Activated naive CD8-positive, alpha-beta T cell treated with anti-CD3 and anti-CD28 coated beads, Interleukin-2, amount 50 U/mL, for 24 hours (primary cell): ENCODE data around the gene CYP2U1.
A peak's percentile ranks its signal among the peaks of the same experiment; 100 is the strongest.
"Not testable (repeated sequence)": the region's sequence is repeated elsewhere in the genome, so short reads cannot be mapped to it uniquely, and the experiment has no call there.

Experiments used
- ATAC-seq: fragments of 150-1000 bp; cut with Tn5 transposase; one replicate; pipeline ENCODE4 v1.10.0; 2021
- DNase-seq: peaks from one replicate; pipeline ENCODE4 v3.0.0; 2021
- H3K27ac Mint-ChIP-seq: one replicate; pipeline ENCODE4 v1.8.0; 2021; ENCODE audit warnings: mild to moderate bottlenecking, mixed read lengths
- H3K27me3 Mint-ChIP-seq: one replicate; pipeline ENCODE4 v1.8.0; 2021; ENCODE audit warnings: mixed read lengths
- H3K36me3 Mint-ChIP-seq: one replicate; pipeline ENCODE4 v1.8.0; 2021; ENCODE audit warnings: low read depth, mixed read lengths
- H3K4me1 Mint-ChIP-seq: one replicate; pipeline ENCODE4 v1.8.0; 2021; ENCODE audit warnings: mixed read lengths
- H3K4me3 Mint-ChIP-seq: one replicate; pipeline ENCODE4 v1.8.0; 2021; ENCODE audit warnings: mild to moderate bottlenecking, moderate library complexity, mixed read lengths
- H3K9me3 Mint-ChIP-seq: one replicate; pipeline ENCODE4 v1.8.0; 2021; ENCODE audit warnings: mixed read lengths

CYP2U1 gene

DNA sequence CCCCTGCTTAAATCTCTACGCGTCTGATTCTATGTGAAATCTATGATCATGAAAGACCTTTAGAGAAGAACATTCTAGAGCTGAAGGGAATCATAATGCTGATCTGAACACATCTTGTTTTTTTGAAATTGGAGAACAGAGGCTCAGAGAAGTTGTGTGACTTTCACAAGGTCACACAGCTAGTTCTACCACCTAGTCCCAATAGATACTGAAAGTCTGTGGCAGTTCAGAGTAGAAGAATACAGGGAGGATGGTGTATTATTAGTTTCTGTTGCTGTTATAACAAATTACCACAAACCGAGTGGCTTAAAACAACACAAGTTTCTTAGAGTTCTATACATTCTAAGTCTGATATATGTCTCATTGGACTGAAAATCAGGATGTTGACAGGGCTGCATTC is 14.5 kb downstream of the CYP2U1 start:
- Mint-ChIP-seq H3K27ac (no peak overlapping the region), H3K4me1 (no peaks in the 10 kb centered on the region), H3K27me3 (no peaks in the 10 kb centered on the region), H3K4me3 (no peak overlapping the region), H3K36me3 (peaks cover 15% of the 10 kb centered on the region), H3K9me3 (no peaks in the 10 kb centered on the region)
- DNase-seq = no peak
- no peak for ATAC-seq

DNA sequence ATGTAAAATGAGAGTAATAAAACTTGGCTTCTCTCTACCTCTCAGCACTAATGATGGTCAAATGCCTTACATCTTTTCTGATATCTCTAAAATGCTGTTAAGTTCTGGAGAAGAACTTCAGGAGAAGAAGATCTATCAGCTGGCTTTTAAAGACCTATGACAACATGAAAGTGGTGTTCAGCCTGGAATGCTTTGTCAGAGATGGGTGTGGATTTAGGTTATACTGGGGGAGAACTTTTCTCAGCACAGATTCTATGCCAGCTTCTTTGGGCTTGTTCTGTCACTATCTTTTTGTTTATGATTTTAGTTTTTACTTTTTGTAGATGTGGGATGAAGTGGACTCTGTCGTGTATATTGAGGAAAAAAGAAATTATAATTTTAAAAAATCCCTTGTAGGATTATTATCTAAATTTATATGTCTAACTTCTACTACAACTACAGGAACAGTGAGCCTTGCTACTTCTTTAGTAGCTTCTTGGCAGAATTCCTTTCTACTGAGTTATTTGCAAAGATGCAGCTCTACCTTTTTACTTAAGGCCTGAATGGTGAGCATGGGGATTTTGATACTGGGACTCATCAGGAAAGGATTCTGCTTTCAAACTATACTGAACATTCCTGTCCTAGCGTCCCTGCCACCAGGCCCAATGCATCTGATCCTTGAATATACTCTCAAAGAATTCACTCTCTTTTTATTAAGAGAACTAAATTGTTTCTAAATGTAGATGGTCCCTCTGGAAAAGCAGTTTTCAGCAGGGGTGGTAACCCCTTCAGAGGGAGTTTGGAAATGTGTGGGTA is 19.6 kb downstream of the CYP2U1 start:
- H3K36me3 Mint-ChIP-seq = peaks cover 15% of the 10 kb centered on the region
- H3K9me3 Mint-ChIP-seq = peaks cover 6% of the 10 kb centered on the region
- DNase-seq (no peak), ATAC-seq (no peak)
- no peak overlapping the region for H3K27ac Mint-ChIP-seq
- H3K4me3 Mint-ChIP-seq = no peak overlapping the region
- H3K27me3 Mint-ChIP-seq = no peaks in the 10 kb centered on the region
- H3K4me1 Mint-ChIP-seq = no peaks in the 10 kb centered on the region

DNA sequence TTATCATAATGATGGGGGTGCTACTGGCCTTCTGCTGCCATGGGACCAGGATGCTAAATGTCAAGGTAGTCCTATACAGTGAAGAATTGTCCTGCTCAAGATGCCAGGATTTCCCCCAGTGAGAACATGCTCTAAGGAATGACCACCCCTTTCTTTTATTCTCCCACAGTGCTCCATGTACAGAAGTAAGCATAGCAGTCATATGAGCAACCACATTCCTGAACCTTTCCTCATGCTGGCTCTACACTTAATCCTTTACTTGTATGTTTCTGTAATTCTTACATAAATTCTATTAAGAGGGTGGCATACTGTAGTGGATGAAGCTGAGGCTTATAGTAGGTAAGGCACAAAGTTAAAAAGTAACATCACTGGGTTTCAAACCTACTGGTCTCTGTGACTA is 20.2 kb downstream of the CYP2U1 start:
- DNase-seq (no peak), ATAC-seq (no peak)
- Mint-ChIP-seq H3K4me3 (no peak overlapping the region), H3K4me1 (no peaks in the 10 kb centered on the region), H3K36me3 (peaks cover 15% of the 10 kb centered on the region), H3K27ac (no peak overlapping the region), H3K27me3 (no peaks in the 10 kb centered on the region), H3K9me3 (peaks cover 10% of the 10 kb centered on the region)

DNA sequence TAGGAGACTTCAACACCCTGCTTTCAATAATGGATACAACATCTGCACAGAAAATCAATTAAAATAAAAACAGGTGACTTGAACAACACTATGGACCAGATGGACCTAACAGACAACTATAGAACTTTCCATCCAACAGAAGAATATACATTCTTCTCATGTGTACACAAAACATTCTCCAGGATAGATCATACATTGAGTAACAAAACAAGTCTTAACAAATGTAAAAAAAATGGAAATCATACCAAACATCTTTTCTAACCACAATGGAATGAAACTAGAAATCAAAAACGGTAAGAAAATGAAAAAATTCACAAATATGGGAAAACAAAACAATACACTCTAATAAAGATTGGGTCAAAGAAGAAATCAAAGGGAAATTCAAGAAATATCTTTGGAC is 24.7 kb downstream of the CYP2U1 start:
- no peak for DNase-seq
- no peak overlapping the region for H3K27ac Mint-ChIP-seq
- H3K36me3 Mint-ChIP-seq = peaks cover 8% of the 10 kb centered on the region
- H3K9me3 Mint-ChIP-seq = peaks cover 25% of the 10 kb centered on the region
- peaks cover 1% of the 10 kb centered on the region for H3K27me3 Mint-ChIP-seq
- ATAC-seq = no peak
- no peaks in the 10 kb centered on the region for H3K4me1 Mint-ChIP-seq
- no peak overlapping the region for H3K4me3 Mint-ChIP-seq

DNA sequence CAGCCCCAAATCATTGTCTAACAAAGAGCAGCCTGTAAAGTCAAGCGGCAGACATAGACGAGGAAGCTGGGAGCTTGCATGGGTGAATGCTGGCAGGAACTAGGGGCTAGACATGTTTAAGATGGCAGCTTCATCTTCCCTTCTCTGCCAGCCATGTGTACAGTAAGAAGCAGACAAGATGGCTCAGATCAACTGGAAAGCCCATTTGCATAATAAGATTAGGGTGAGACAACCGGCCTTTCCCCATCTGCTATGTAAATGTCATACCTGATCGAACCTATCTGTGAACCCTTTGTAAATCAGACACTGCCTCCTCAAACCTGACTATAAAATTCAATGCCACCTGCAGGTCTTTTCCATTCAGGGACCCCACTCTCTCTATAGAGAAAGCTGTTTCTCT is 35.6 kb downstream of the CYP2U1 start:
- Mint-ChIP-seq H3K4me3 (no peak overlapping the region), H3K36me3 (no peaks in the 10 kb centered on the region), H3K9me3 (peaks cover under 1% of the 10 kb centered on the region), H3K27ac (no peak overlapping the region), H3K4me1 (no peaks in the 10 kb centered on the region), H3K27me3 (no peaks in the 10 kb centered on the region)
- DNase-seq (no peak), ATAC-seq (no peak)

DNA sequence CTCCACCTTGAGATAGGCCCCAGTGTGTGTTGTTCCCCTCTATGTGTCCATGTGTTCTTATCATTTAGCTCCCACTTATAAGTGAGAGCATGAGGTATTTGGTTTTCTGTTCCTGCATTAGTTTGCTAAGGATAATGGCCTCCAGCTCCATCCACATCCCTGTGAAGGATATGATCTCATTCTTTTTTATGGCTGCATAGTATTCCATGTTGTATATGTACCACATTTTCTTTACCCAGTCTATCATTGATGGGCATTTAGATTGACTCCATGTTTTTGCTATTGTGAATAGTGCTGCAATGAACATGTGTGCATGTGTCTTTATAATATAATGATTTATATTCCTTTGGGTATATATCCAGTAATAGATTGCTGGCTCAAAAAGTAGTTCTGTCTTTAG is 36.2 kb downstream of the CYP2U1 start:
- H3K27ac Mint-ChIP-seq, ATAC-seq, H3K36me3 Mint-ChIP-seq, DNase-seq, H3K27me3 Mint-ChIP-seq, H3K9me3 Mint-ChIP-seq, H3K4me3 Mint-ChIP-seq, H3K4me1 Mint-ChIP-seq: not testable (repeated sequence)

DNA sequence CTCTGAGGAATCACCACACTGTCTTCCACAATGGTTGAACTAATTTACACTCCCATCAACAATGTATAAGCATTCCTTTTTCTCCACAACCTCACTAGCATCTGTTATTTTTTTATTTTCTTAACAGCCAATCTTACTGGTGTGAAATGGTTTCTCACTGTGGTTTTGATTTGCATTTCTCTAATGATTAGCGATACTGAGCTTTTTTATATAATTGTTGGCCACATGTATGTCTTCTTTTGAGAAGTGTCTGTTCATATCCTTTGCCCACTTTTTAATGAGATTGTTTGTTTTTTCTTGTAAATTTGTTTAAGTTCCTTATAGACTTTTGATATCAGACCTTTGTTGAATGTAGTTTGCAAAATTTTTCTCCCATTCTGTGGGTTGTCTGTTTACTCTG is 36.6 kb downstream of the CYP2U1 start:
- H3K4me1 Mint-ChIP-seq, ATAC-seq, H3K4me3 Mint-ChIP-seq, H3K36me3 Mint-ChIP-seq, DNase-seq, H3K9me3 Mint-ChIP-seq, H3K27ac Mint-ChIP-seq, H3K27me3 Mint-ChIP-seq: not testable (repeated sequence)

DNA sequence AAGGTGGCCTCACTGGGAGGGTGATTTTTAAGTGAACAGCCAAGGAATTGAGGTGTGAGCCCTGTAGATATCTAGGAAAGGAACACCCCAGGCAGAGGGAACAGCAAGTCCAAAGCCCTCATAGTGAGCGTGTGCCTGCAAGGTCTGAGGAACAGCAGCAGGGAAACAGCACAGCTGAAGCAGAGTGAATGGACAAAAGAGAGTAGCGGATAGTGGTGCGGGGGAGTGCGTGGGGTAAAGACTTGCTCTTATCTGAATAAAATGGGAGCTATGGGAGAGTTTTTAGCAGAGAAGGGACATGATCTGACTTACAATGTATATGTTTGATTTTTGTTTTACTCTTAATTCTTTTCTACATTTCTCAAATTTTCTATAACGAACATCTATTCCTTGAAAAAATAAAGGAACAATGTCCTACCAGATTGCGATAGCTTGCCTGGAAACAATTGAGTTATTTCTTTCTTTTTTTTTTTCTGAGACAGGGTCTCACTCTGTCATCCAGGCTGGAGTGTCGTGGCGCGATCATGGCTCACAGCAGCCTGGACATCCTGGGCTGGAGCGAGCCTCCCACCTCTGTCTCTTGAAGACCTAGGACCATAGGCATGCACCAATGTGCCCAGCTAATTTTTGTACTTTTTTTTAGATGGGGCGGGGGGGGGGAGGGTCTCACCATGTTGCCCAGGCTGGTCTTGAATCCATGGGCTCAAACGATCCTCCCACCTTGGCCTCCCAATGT is 38.9 kb downstream of the CYP2U1 start:
- H3K27ac Mint-ChIP-seq = no peak overlapping the region

DNA sequence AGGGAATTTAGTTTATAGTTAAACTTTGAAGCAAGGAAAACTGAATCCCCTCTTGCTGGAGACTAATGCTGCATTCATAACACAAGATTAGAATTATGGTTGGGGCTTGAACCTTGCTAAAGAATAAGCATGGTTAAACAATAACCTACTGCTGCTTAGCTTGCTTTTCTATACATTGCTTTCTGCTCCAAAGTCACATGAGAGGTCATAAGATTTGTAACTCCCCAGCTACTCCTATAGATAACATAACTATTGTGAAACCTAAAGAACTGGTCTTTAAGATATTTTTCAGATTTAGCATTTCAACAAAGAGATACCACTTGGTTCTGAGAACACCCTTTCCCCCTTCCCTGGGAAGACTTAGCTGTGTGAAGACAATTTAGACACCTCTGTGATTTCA is 41.3 kb downstream of the CYP2U1 start:
- peaks cover 6% of the 10 kb centered on the region for H3K9me3 Mint-ChIP-seq
- no peak for ATAC-seq
- H3K4me3 Mint-ChIP-seq = no peak overlapping the region
- H3K36me3 Mint-ChIP-seq = peaks cover 4% of the 10 kb centered on the region
- H3K27ac Mint-ChIP-seq = no peak overlapping the region
- H3K27me3 Mint-ChIP-seq = no peaks in the 10 kb centered on the region
- DNase-seq = no peak
- H3K4me1 Mint-ChIP-seq = peaks cover 1% of the 10 kb centered on the region

More for the DNA sequence above, 38.9 kb downstream of the CYP2U1 start:
- DNase-seq (no peak), ATAC-seq (no peak)
- Mint-ChIP-seq H3K36me3 (peaks cover 2% of the 10 kb centered on the region), H3K9me3 (peaks cover 4% of the 10 kb centered on the region), H3K4me1 (peaks cover 1% of the 10 kb centered on the region), H3K27me3 (no peaks in the 10 kb centered on the region), H3K4me3 (no peak overlapping the region)

DNA sequence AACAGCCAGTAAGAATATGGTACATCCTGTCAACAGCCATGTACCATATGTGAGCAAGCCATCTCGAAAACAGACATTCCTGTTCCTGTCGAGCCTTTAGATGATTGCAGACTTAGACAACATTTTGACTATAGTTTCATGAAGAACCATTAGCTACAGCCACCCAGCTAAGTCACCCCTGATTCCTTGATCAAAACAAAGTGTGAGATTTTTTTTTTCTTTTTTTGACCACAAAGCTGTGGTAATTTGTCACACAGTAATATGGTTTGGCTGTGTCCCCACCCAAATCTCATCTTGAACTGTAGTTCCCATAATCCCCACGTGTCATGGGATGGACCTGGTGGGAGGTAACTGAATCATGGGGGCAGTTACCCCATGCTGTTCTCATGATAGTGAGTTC is 43.2 kb downstream of the CYP2U1 start:
- H3K36me3 Mint-ChIP-seq = peaks cover 4% of the 10 kb centered on the region
- no peak overlapping the region for H3K27ac Mint-ChIP-seq
- no peak for DNase-seq
- H3K4me1 Mint-ChIP-seq = peaks cover 1% of the 10 kb centered on the region
- H3K27me3 Mint-ChIP-seq = no peaks in the 10 kb centered on the region
- ATAC-seq = no peak
- H3K9me3 Mint-ChIP-seq = peaks cover 6% of the 10 kb centered on the region
- H3K4me3 Mint-ChIP-seq = no peak overlapping the region

DNA sequence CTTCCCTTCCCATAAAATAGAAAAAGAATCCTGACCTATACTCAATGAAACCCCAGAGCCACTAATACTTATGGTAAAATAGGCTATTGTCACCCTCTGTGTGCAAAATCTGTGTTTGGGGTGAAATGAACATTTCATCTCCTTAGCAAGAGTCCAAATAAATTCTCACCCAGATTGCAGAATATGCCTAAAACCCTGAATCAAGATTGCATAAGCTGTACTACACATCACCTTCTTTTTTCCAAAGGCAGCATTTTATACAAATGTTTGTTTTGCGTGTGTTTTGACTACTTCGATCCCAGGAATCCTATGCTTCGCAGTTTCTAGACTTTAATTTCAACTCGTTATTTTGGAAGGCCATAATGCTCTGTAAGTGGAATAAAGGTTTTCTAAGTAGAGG is 46.1 kb downstream of the CYP2U1 start:
- peaks cover 5% of the 10 kb centered on the region for H3K4me1 Mint-ChIP-seq
- no peaks in the 10 kb centered on the region for H3K27me3 Mint-ChIP-seq
- no peak overlapping the region for H3K4me3 Mint-ChIP-seq
- DNase-seq (no peak), ATAC-seq (no peak)
- H3K36me3 Mint-ChIP-seq = peaks cover 4% of the 10 kb centered on the region
- H3K9me3 Mint-ChIP-seq = peaks cover 10% of the 10 kb centered on the region
- H3K27ac Mint-ChIP-seq = no peak overlapping the region

DNA sequence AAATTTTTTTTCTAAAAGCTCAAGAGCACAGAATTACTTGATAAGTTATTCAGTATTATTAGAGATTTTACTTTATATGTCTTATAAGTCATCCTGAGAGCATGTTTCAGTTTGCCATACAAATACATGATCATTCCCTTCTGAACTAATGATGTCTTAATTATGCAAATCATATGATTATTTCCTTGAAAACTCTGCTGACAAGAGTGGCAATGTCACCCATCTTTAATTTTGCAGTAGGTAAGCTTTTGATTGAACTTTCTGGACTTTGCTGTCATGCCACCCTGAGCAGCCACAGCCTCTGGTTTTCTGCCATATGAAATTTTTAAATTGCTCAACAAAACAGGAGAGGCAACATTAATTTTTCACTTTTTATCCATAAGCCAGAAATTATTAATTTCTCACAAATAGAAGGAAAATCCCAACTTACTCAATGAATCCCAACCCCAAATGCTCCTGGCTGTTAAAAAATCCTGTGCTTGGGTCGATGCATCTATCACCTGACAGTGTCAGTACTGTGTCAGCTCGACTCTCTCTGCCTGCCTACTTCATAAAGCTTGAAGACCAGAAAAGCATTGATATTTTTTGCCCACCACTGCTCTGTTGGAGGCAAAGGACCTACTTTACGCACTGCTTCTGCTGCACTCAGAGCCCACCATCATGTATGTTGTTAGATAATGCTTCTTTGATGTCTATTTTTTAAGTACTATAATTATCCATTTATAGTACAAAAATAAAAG is 46.8 kb downstream of the CYP2U1 start:
- no peak for ATAC-seq
- no peak overlapping the region for H3K27ac Mint-ChIP-seq
- peaks cover 5% of the 10 kb centered on the region for H3K4me1 Mint-ChIP-seq
- H3K36me3 Mint-ChIP-seq = peaks cover 4% of the 10 kb centered on the region
- peaks cover 10% of the 10 kb centered on the region for H3K9me3 Mint-ChIP-seq
- H3K27me3 Mint-ChIP-seq = no peaks in the 10 kb centered on the region
- DNase-seq = no peak
- no peak overlapping the region for H3K4me3 Mint-ChIP-seq

DNA sequence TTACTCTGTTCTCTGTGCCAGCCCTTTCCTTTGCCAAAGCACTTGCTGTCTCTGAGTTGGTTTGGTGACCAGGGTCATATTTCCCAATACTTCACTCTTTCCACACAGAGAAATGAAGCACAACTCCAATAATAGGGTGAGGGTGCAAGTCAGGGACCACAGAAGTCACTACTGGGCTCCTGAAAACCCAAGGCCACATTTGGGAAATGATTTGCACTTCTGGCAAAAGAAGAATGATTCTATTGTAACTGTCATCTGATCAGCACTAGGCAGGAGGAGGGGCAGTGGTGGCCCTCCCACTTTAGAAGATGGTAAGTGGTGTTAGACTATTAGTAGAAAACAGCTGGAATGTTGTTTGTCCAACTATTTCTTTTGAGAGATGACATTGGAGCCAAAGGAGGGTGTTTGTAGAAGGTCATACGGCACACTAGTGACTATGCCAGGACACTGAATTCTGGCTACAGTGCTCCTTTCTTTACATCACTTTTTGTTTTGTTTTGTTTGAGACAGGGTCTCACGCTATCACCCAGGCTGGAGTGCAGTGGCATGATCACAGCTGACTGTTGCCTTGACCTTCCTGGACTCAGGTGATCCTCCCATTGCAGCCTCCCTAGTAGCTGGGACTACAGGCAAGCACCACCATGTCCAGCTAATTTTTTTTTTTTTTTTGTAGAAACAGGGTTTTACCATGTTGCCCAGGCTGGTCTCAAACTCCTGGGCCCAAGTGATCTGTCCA is 47.5 kb downstream of the CYP2U1 start:
- ATAC-seq (no peak), DNase-seq (no peak)
- H3K4me3 Mint-ChIP-seq = no peak overlapping the region
- H3K4me1 Mint-ChIP-seq = peaks cover 5% of the 10 kb centered on the region
- peaks cover 10% of the 10 kb centered on the region for H3K9me3 Mint-ChIP-seq
- H3K36me3 Mint-ChIP-seq = peaks cover 4% of the 10 kb centered on the region
- no peak overlapping the region for H3K27ac Mint-ChIP-seq
- no peaks in the 10 kb centered on the region for H3K27me3 Mint-ChIP-seq

DNA sequence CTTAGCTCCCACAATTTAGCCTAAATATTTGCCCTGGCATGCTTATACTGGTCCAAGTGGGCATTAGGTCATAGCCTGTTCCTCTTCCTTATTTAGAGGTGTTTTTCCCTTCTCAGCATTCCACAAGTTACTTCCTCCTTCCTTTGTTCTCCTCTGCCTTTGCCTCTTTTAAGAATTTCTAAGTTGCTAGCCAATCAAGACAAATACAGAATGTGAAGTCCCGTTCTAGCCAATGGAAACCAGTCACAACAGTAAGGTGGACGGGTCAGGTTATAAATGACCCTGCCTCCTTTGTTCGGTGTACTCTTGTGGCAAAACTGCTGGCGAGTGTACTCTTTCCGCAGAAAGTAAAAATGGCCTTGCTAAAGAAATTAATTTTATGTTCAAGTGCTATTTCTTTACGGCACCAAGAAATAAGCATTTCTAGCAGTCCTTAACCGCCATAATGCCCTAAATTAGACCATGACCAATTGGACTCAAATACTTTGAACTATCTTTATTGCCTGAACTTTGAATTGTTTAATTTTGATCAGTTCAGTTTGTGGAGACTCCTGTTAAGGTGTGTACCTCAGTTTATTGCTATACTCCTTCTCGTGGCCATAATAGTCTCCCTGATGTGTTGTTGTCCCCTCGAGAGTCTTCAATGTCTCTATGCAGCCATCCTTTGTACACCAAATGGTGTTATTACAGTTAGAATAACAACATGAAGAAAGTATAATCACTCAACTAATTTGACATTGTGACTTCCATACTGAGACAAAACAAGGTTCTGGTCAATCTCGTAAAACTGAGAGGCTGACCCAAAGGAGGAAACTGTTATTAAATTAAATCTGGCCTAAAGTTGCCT is 56.8 kb downstream of the CYP2U1 start:
- ATAC-seq (no peak), DNase-seq (no peak)
- Mint-ChIP-seq H3K27me3 (no peaks in the 10 kb centered on the region), H3K4me3 (peak overlapping the region; percentile 97), H3K4me1 (peaks cover 32% of the 10 kb centered on the region), H3K27ac (no peak overlapping the region), H3K36me3 (peaks cover 8% of the 10 kb centered on the region), H3K9me3 (no peaks in the 10 kb centered on the region)
